HepG2 (cell line): ENCODE measurements around the gene PELI2. TPM values are rescaled to one million over a fixed set of nuclear protein-coding genes. Genes with fewer than 3 reads are reported as not detected.

Experiments used
- ATAC-seq: fragments of 200-7000 bp; cut with Tn5 transposase; 3 replicates; pipeline ENCODE4 v1.9.1; 2020; ENCODE audit warnings: mild to moderate bottlenecking, moderate library complexity
- BruUV-seq: library from RNA; stranded (reverse); fragments of 400-500 nt; replicated peaks from 2 replicates; lab custom pipeline; 2021; lab: Mats Ljungman, UMichigan
- CTCF ChIA-PET: fragments of 300-600 bp; formaldehyde crosslinking; extraction: SDS; loops from one replicate; lab custom pipeline; 2021; ENCODE audit warnings: low total read pairs, inconsistent platforms, low intra/inter-chr PET ratio; lab: Yijun Ruan, JAX
- POLR2A ChIA-PET: fragments of 350-600 bp; sonication (Branson Sonifier 250); formaldehyde crosslinking; loops from one replicate; lab custom pipeline; 2020; ENCODE audit warnings: antibody characterized with exemption, inconsistent platforms; lab: Yijun Ruan, JAX
- DNase-seq: peaks from one replicate; pipeline ENCODE4 v3.0.0-alpha.2; 2015; ENCODE audit warnings: low spot score
- FAIRE-seq: peaks from 3 replicates; lab custom pipeline; 2011; peaks lifted over from hg19 to GRCh38; lab: Jason Lieb, UNC
- H2AFZ ChIP-seq: one replicate; pipeline ENCODE4 v1.6.1; 2011; ENCODE audit warnings: low read length, inconsistent platforms
- H3K27ac ChIP-seq: fragments of 300-600 bp; 3 replicates; pipeline ENCODE4 v1.8.0; 2011; ENCODE audit warnings: mixed run types, mild to moderate bottlenecking, mixed read lengths, low read length, inconsistent platforms; ENCODE audit not compliant: insufficient read depth; ENCODE audit errors: extremely low read length
- H3K27me3 ChIP-seq, 2 experiments: fragments of 200-600 bp in 1 of 2; 2 replicates in 1 of 2; 3 replicates in 1 of 2; pipeline versions ENCODE4 v1.6.0 to v1.8.0; 2011; ENCODE audit warnings: low read length in 2 of 2, mild to moderate bottlenecking in 2 of 2, moderate library complexity in 2 of 2, inconsistent platforms in 1 of 2; ENCODE audit not compliant: insufficient read depth in 2 of 2, control insufficient read depth in 1 of 2
- H3K36me3 ChIP-seq, 2 experiments: fragments of 200-600 bp in 1 of 2; replicated peaks in 1 of 2; 2 replicates in 1 of 2; 3 replicates in 1 of 2; pipeline versions ENCODE4 v1.5.1 to v1.8.0; 2011; ENCODE audit warnings: low read length in 2 of 2, inconsistent platforms in 1 of 2; ENCODE audit not compliant: insufficient read depth in 2 of 2, control insufficient read depth in 1 of 2
- H3K4me1 ChIP-seq: 2 replicates; pipeline ENCODE4 v1.5.1; 2012; ENCODE audit warnings: low read length, inconsistent platforms; ENCODE audit not compliant: insufficient read depth
- H3K4me2 ChIP-seq: 2 replicates; pipeline ENCODE4 v1.6.0; 2011; ENCODE audit warnings: low read depth, low read length, inconsistent platforms
- H3K4me3 ChIP-seq, 3 experiments: fragments of 200-600 bp in 1 of 3; sonication (generic), shearing (Covaris generic) in 1 of 3; replicated peaks in 1 of 3; 2 replicates each; pipeline ENCODE4 v1.5.1; 2011 to 2016; ENCODE audit warnings: low read length in 3 of 3, inconsistent platforms in 2 of 3, low read depth in 2 of 3, mild to moderate bottlenecking in 2 of 3, control low read depth in 1 of 3, mixed read lengths in 1 of 3; ENCODE audit not compliant: insufficient read depth in 1 of 3
- H3K79me2 ChIP-seq: one replicate; pipeline ENCODE4 v1.6.1; 2011; ENCODE audit warnings: low read length, inconsistent platforms; ENCODE audit not compliant: insufficient read depth
- H3K9ac ChIP-seq: 2 replicates; pipeline ENCODE4 v1.6.0; 2011; ENCODE audit warnings: mild to moderate bottlenecking, low read depth, low read length, inconsistent platforms; ENCODE audit not compliant: insufficient read depth
- H3K9me3 ChIP-seq: 2 replicates; pipeline ENCODE4 v1.5.1; 2012; ENCODE audit warnings: mild to moderate bottlenecking, low read length
- H4K20me1 ChIP-seq: 2 replicates; pipeline ENCODE4 v1.6.0; 2011; ENCODE audit warnings: inconsistent platforms, mild to moderate bottlenecking, low read length, moderate library complexity; ENCODE audit not compliant: insufficient read depth
- BCL6 ChIP-seq: IDR thresholded peaks from 2 replicates; pipeline ENCODE4 v1.6.1; 2016; ENCODE audit warnings: missing genetic modification reagents, missing compliant biosample characterization
- FOXM1 ChIP-seq: sonication (generic); formaldehyde crosslinking; IDR thresholded peaks from 2 replicates; pipeline ENCODE4 v1.5.0; 2020; ENCODE audit warnings: missing genetic modification reagents
- HDAC1 ChIP-seq: sonication (generic); formaldehyde crosslinking; IDR thresholded peaks from 2 replicates; pipeline ENCODE4 v1.5.1; 2020; ENCODE audit warnings: mild to moderate bottlenecking, missing genetic modification reagents
- KAT7 ChIP-seq: IDR thresholded peaks from 2 replicates; pipeline ENCODE4 v1.6.1; 2018; ENCODE audit warnings: borderline replicate concordance, missing compliant biosample characterization
- KDM6A ChIP-seq: IDR thresholded peaks from 2 replicates; pipeline ENCODE4 v1.6.1; 2016; ENCODE audit warnings: low read depth
- RCOR2 ChIP-seq: IDR thresholded peaks from 2 replicates; pipeline ENCODE4 v1.6.1; 2016; ENCODE audit warnings: missing biosample characterization, missing genetic modification reagents
- ZNF460 ChIP-seq: sonication (generic); formaldehyde crosslinking; IDR thresholded peaks from 2 replicates; pipeline ENCODE4 v1.5.1; 2020; ENCODE audit warnings: missing genetic modification reagents, mild to moderate bottlenecking, borderline replicate concordance
- ZNF547 ChIP-seq: sonication (generic); formaldehyde crosslinking; IDR thresholded peaks from 2 replicates; pipeline ENCODE4 v1.5.1; 2020; ENCODE audit warnings: mild to moderate bottlenecking, missing genetic modification reagents
- ZNF572 ChIP-seq: sonication (generic); formaldehyde crosslinking; IDR thresholded peaks from 2 replicates; pipeline ENCODE4 v1.5.1; 2020; ENCODE audit warnings: mild to moderate bottlenecking, missing genetic modification reagents
- ZNF83 ChIP-seq: sonication (generic); formaldehyde crosslinking; IDR thresholded peaks from 2 replicates; pipeline ENCODE4 v1.4.0; 2020; ENCODE audit warnings: missing genetic modification reagents, mild to moderate bottlenecking, borderline replicate concordance
- WGBS: methylation state at CpG from one replicate; pipeline ENCODE4 v1.1.6; 2017; ENCODE audit warnings: low lambda C conversion rate; 5-methylcytosine and 5-hydroxymethylcytosine counted together
- in situ Hi-C: cut with HindIII; loops from 2 replicates; pipeline ENCODE4 v1.10.0; 2017; ENCODE audit warnings: low pct_unique_long_range_greater_than_20kb; ENCODE audit not compliant: extremely low pct_ligation_motif_present
- intact Hi-C: fragments of 100-400 bp; cut with micrococcal nuclease; formaldehyde crosslinking; loops from one replicate; pipeline ENCODE4 v1.10.0; 2022; ENCODE audit not compliant: unreplicated experiment
- polyA plus RNA-seq, 8 experiments: library from polyadenylated mRNA; depleted of rRNA in 3 of 8; stranded (reverse) in 7 of 8; unstranded in 1 of 8; fragments of >200 nt; fragmentation: Illumina TruSeq in 4 of 8; extraction: Trizol in 4 of 8; gene quantifications; 2 replicates each; pipeline versions ENCODE4 v1.2.1 to v1.2.3, GENCODE V29; 2011 to 2016; ENCODE audit warnings: low read depth in 4 of 8, missing spikeins in 1 of 8, mixed read lengths in 1 of 8; ENCODE audit not compliant: insufficient read depth in 1 of 8
- total RNA-seq, 5 experiments: library from RNA; depleted of rRNA; stranded (reverse); fragments of >200 nt; fragmentation: Illumina TruSeq; extraction: Trizol; gene quantifications; 2 replicates each; pipeline ENCODE4 v1.2.3, GENCODE V29; 2016; ENCODE audit warnings: low read depth in 1 of 5
- TF ChIP-seq, protein P1 (sequence below): sonication (generic); formaldehyde crosslinking; IDR thresholded peaks from 2 replicates; pipeline ENCODE4 v1.9.0; 2022; ENCODE audit warnings: low read depth, missing genetic modification reagents
- TF ChIP-seq, protein P2 (sequence below): sonication (generic); formaldehyde crosslinking; IDR thresholded peaks from 2 replicates; pipeline ENCODE4 v1.8.0; 2022; ENCODE audit warnings: missing genetic modification reagents, low read depth, mild to moderate bottlenecking, borderline replicate concordance

The PELI2 gene
- total and polyA plus RNA-seq, 2 of the 13 experiments (the other 11 are each of a cell fraction or from before 2014, with no cell fraction given), result 0.07 TPM; not detected in 1

DNA sequence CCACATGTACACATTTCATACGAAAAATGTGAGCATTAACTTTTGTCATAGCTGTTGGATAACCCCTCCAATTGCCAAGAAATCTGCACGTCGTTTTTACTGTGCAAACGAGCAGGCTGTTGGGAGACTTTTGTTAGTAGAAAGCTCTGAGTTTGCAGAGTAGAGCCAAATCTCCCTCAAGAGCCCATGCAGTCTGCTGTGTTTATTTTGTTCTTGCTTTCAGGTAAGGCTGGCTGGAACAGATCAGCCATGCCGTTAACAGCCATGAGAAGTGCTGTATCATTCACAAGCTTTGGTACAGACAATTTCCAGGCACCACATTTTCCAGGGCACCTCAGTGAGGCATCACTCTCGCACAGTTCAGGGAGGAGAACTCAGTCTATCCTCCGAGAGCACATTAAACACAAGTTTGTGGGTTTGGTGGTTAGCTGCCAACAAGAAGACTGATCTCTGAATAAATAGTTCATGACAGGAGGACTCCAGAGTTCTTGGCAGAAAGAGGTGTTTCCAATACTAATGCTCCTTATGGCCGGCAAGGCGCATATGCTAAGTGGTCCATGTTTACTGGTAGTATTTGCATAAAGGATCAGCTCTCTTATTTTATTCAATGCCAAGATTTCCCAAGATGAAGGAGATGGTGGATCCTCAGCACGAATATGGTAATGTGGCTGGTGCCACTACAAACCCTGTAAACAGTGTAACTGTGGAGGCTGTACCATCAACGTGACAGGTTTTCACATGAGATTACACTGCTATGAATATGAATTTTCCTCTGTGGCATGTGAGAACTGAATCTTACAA lies 30.3 kb upstream of the PELI2 start:
- Histone ChIP-seq H3K9ac (no peak overlapping the region), H4K20me1 (no peaks in the 10 kb centered on the region), H3K4me1 (no peaks in the 10 kb centered on the region), H3K27ac (no peak overlapping the region), H3K4me2 (no peak overlapping the region), H3K27me3 (peaks cover 0 to 4% of the 10 kb centered on the region in 2 experiments; a peak in 1 of 5 replicates), H3K79me2 (no peaks in the 10 kb centered on the region), H2AFZ (no peak overlapping the region), H3K4me3 (no peak overlapping the region), H3K36me3 (no peaks in the 10 kb centered on the region), H3K9me3 (no peaks in the 10 kb centered on the region)
- 1% methylated on average over 11 of the region's 11 CpGs for WGBS
- POLR2A ChIA-PET, result no interaction called here
- FAIRE-seq (no peak), ATAC-seq (no peak), DNase-seq (no peak)
- in situ Hi-C loops, result no loop called here
- TF ChIP-seq ZNF460 (no peak), BCL6 (CRISPR knock-in tag) (no peak)
- TF ChIP-seq, protein P1, sequence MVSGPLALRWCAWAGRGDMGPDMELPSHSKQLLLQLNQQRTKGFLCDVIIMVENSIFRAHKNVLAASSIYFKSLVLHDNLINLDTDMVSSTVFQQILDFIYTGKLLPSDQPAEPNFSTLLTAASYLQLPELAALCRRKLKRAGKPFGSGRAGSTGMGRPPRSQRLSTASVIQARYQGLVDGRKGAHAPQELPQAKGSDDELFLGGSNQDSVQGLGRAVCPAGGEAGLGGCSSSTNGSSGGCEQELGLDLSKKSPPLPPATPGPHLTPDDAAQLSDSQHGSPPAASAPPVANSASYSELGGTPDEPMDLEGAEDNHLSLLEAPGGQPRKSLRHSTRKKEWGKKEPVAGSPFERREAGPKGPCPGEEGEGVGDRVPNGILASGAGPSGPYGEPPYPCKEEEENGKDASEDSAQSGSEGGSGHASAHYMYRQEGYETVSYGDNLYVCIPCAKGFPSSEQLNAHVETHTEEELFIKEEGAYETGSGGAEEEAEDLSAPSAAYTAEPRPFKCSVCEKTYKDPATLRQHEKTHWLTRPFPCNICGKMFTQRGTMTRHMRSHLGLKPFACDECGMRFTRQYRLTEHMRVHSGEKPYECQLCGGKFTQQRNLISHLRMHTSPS, result no peak
- CTCF ChIA-PET, result no interaction called here
- BruUV-seq, result no TSS peak
- intact Hi-C loops, result no loop called here

DNA sequence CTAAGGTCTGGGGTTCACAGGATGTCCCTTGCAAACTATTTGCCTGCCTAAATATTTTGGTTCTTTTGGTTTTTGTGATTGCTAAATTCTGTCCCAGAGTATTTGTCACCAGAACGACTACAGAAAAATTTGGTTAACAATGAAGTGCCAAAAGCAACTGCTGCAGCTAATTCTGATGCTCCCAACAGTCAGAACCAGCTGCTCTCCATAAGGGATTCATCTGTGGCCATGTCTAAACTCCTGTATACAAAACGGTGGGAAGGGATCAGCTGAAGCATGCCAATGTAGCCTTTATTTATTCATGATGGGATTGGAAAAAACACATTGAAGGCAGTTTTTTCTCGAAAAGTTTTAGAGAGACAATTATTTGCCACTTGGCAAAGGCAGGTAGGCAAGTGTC lies 29.3 kb upstream of the PELI2 start:
- peaks cover 0 to 4% of the 10 kb centered on the region in 2 experiments; a peak in 1 of 5 replicates for H3K27me3 ChIP-seq
- H3K27ac ChIP-seq, result no peak overlapping the region
- no peak overlapping the region for H3K4me2 ChIP-seq
- H3K79me2 ChIP-seq, result no peaks in the 10 kb centered on the region
- ChIA-PET CTCF (no interaction called here), POLR2A (no interaction called here)
- H3K4me3 ChIP-seq, result no peak overlapping the region
- no TSS peak for BruUV-seq
- no peak overlapping the region for H2AFZ ChIP-seq
- TF ChIP-seq KDM6A (CRISPR knock-in tag) (no peak), FOXM1 (CRISPR knock-in tag) (no peak), RCOR2 (CRISPR knock-in tag) (no peak), ZNF83 (CRISPR knock-in tag) (no peak), KAT7 (CRISPR knock-in tag) (no peak), ZNF572 (CRISPR knock-in tag) (no peak), ZNF547 (CRISPR knock-in tag) (no peak), HDAC1 (CRISPR knock-in tag) (no peak)
- TF ChIP-seq, protein P2, sequence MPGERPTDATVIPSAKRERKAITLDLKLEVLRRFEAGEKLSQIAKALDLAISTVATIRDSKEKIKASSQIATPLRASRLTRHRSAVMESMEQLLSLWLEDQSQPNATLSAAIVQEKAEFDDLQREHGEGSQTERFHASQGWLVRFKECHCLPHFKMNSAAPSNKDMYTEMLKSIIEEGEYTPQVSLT (CRISPR knock-in tag), result no peak
- DNase-seq, result no peak
- in situ Hi-C loops (no loop called here), intact Hi-C loops (no loop called here)
- no peaks in the 10 kb centered on the region for H3K36me3 ChIP-seq
- 2% methylated on average over 3 of the region's 3 CpGs for WGBS
- H4K20me1 ChIP-seq, result no peaks in the 10 kb centered on the region
- no peak for ATAC-seq
- no peak overlapping the region for H3K9ac ChIP-seq
- no peaks in the 10 kb centered on the region for H3K9me3 ChIP-seq
- no peaks in the 10 kb centered on the region for H3K4me1 ChIP-seq
- no peak for FAIRE-seq
